Ecto neural progenitor cell (in vitro differentiated cells): ENCODE data around the gene MUSTN1.

Source experiments
- DNase-seq: peaks from one replicate; pipeline ENCODE4 v3.0.0-alpha.2; 2018; ENCODE audit warnings: low spot score

The MUSTN1 gene

GRCh38 chr3:52834871-52835501 is at the start of gene MUSTN1:
Gene MUSTN1, minus strand, starts transcription at chr3:52835019. Its CDS starts 71 bp downstream, at chr3:52834948.
- peak; percentile 86 for DNase-seq

- no peak for DNase-seq
Observed at GRCh38 chr3:52882377-52882776, 47.6 kb upstream of the MUSTN1 start.

- no peak for DNase-seq
Observed at GRCh38 chr3:52881871-52882270, 47.1 kb upstream of the MUSTN1 start.

GRCh38 chr3:52880474-52880873 is 45.7 kb upstream of the MUSTN1 start:
- DNase-seq: no peak

- DNase-seq: no peak
Observed at GRCh38 chr3:52880047-52880446, 45.2 kb upstream of the MUSTN1 start.

GRCh38 chr3:52879581-52879980 is 44.8 kb upstream of the MUSTN1 start:
- no peak for DNase-seq

GRCh38 chr3:52879090-52879489 is 44.3 kb upstream of the MUSTN1 start:
- DNase-seq: no peak

- no peak for DNase-seq
Observed at GRCh38 chr3:52877085-52877484, 42.3 kb upstream of the MUSTN1 start.

- no peak for DNase-seq
Observed at GRCh38 chr3:52874864-52875587, 40.2 kb upstream of the MUSTN1 start.

GRCh38 chr3:52874160-52874701 is 39.4 kb upstream of the MUSTN1 start:
- DNase-seq: no peak

- no peak for DNase-seq
Observed at GRCh38 chr3:52873433-52874159, 38.8 kb upstream of the MUSTN1 start.

GRCh38 chr3:52872245-52872644 is 37.4 kb upstream of the MUSTN1 start:
- no peak for DNase-seq

- no peak for DNase-seq
Observed at GRCh38 chr3:52871761-52872160, 36.9 kb upstream of the MUSTN1 start.

- no peak for DNase-seq
Observed at GRCh38 chr3:52870471-52870870, 35.7 kb upstream of the MUSTN1 start.

- no peak for DNase-seq
Observed at GRCh38 chr3:52866427-52866826, 31.6 kb upstream of the MUSTN1 start.

GRCh38 chr3:52865994-52866393 is 31.2 kb upstream of the MUSTN1 start:
- DNase-seq: no peak

GRCh38 chr3:52860424-52860768 is 25.6 kb upstream of the MUSTN1 start:
- no peak for DNase-seq

- DNase-seq: no peak
Observed at GRCh38 chr3:52859686-52860423, 25.0 kb upstream of the MUSTN1 start.

- DNase-seq: no peak
Observed at GRCh38 chr3:52857864-52858263, 23.0 kb upstream of the MUSTN1 start.

GRCh38 chr3:52857133-52857532 is 22.3 kb upstream of the MUSTN1 start:
- DNase-seq: no peak

- no peak for DNase-seq
Observed at GRCh38 chr3:52856666-52857065, 21.8 kb upstream of the MUSTN1 start.

- no peak for DNase-seq
Observed at GRCh38 chr3:52854013-52854412, 19.2 kb upstream of the MUSTN1 start.
